ENCODE measurements around the gene SV2B.

Gene SV2B

DNA sequence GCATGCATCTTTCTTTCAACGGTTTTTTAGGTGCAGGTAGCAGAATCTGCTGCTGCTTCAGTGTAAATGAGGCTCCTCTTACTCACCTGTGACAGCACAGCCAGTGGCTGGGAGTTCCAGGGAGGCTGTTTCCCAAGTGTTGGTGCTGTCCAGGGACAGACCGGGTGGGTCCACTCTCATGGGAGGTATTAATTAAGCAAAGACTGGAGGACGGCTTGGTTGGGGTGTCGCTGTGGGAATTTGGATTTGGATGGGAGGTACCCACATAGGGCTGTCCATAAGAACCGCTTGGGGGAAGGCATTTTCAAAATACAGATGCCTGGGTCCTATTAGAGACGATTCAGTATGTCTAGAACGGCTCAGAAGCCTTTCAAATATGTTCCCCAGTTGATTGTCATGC is 42.9 kb downstream of the SV2B start:
- no peak for DNase-seq

DNA sequence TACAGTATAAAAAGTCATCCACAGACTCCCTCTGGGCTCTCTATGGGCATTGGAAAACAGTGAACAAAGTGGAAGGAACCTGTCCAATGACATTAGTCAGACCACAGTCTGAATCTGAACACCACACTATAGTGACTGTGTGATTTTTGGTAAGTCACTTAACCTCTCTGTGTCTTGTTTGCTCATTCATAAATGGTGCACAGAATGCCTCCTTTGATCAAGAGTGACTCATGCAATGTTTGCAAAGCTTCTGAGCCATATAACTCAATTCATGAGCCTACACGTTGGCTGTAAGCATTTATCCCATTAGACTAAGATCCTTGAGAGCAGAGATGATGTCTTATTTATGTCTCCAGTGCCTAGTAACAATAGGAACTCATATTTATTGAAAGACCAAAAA is 46.7 kb downstream of the SV2B start:
- DNase-seq: no peak

DNA sequence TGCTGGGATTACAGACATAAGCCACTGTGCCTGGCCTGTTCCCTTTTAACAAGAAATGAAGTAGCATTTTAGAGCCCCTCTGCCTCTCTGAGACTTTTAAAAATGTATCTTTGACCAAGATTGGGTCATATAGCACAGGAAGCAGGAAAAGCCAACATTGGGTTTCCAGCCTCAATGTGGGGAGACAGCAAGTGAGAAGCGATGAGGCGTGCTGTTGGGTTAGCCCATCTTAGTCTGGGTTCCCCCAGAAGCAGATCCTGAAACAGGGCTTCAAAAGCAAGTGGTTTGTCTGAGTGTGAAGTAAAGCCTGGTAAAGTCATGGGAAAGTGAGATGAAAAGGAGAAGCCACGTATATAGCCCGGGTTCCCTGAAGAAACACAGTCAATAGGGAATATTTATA is 48.2 kb downstream of the SV2B start:
- DNase-seq: no peak

DNA sequence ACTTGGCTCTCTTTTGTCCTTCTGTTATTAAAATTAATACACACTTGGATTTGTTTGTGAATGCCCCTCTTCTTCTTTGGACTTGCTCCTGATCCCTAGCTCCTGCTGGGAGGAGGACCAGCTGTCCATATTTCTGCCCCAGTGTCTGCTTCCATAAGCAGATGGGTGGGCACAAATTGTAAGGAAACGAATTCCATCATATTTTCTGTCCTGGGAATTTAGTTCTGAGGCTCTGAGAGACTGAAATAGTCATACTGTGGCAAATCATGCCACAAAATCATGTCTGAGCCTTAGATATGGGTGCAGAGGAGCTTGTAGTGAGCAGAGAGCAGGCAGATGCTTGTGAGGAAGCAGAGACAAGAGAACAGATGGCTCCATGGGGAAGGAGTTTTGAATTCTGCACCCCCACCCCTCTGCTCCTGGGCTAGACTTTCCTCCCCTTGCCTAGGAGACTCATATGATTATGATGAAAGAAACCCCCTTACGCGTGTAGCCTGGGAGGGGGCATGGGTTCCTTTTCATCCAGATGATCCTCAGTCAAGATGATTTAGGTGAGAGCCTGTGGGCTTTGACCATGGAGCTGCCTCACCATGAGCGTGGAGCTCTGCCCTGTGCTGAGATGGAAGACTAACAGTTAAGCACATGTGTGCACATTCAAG is 50.6 kb downstream of the SV2B start:
- no peak for DNase-seq

DNA sequence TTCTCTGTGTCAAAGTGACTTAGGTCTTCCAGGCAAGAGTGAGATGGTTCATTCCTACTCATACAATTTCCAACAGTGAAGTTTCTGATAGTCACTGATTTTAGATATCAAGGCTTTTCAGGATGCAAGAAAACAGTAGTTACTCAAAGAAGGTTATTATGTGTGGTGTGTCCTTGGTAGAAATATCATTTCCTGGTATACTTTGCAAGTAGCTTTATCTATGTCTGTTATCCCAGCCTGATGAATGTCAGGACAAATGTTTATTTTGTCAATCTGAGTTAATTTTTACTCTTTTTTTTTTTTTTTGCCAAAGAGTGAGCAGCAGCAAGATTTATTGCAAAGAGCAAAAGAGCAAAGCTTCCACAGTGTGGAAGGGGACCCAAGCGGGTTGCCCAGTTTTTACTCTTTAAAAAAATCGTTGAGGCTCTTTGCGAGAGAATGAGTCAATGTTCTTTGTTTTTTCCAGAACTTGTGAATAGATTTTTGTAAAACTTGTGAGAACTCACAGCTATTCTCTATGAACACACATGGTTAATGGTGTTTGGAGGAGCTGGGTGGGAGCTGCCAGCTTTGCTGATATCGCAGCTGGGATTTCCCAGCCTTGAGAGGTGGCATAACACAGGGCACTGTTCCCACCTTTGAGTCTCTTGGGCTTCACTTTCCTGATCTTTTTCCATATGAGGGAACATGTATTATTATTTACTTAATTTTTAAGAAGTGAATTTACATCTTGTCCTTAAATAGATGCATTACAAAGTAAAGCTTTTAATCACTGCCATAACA is 51.9 kb downstream of the SV2B start:
- DNase-seq: no peak

DNA sequence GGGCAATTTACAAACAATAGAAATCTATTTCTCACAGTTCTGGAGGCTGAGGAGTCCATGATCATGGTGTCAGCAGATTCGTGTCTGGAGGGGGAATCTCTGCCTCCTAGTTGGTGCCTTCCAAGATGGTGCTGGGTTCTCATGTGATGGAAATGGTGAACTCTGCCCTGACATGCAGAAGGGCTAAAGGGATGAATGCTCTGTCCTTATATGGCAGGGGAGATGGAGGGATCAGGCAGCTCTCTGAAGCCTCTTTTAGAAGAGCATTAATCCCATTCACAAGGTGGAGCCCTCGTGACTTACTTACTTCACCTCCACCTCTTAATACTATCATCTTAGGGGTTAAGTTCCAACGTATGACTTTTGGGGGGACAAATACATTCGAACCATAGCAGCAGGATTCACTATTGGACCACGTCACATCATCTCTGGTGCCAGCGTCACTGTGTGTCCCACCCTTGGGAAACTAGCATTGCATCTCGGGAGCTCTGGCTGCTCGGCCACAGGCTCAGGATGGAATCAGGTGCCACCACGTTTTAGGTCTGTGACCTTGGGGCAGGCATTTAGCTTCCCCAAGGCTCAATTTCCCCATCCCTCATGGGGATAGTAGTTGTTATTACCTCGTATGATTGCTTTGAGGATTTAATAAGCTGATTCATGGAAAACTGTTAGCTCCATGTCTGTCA is 53.0 kb downstream of the SV2B start:
- DNase-seq: no peak

DNA sequence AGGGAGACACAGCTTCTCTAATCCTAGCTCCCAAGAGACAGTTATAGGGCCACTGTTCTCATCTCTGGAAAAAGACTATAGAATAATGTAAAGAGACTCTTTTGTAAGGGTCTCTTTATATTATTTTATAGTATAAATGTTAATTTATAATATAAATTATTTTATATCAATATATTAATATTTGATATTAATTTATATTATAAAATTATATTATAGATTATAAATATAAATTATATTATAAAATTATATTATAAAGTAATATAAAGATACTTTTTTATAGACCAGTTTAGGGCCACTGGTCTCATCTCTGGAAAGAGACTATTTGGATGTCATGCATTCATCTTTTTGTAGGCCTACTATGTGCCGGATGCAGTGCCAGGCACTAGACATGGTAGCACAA is 53.9 kb downstream of the SV2B start:
- no peak for DNase-seq

DNA sequence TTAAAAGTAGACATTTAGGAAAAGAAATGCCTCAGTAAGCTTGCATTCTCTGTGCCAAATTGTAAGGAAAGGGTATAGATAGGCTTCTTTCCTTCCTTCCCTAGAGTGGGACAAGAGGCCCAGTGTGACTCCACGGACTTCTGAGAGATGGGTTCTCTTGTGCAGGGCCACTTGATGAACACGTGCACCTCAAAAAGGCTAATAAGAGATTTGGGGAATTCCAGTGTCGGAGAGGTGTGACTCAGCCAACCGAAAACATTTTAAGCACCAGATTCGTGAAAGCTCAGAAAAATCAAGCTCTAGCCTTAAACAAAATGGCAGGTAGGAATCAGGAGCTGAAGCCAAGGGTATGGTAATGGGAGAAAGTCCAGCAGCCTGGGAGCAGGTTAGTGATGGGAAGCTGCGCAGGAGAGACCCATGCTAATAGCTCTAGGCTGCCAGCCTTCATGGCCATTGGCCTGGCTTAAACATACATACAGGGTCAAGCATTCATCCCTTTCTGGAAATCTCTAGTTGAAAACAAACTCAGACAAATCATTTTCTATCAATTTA is 56.2 kb downstream of the SV2B start:
- no peak for DNase-seq

DNA sequence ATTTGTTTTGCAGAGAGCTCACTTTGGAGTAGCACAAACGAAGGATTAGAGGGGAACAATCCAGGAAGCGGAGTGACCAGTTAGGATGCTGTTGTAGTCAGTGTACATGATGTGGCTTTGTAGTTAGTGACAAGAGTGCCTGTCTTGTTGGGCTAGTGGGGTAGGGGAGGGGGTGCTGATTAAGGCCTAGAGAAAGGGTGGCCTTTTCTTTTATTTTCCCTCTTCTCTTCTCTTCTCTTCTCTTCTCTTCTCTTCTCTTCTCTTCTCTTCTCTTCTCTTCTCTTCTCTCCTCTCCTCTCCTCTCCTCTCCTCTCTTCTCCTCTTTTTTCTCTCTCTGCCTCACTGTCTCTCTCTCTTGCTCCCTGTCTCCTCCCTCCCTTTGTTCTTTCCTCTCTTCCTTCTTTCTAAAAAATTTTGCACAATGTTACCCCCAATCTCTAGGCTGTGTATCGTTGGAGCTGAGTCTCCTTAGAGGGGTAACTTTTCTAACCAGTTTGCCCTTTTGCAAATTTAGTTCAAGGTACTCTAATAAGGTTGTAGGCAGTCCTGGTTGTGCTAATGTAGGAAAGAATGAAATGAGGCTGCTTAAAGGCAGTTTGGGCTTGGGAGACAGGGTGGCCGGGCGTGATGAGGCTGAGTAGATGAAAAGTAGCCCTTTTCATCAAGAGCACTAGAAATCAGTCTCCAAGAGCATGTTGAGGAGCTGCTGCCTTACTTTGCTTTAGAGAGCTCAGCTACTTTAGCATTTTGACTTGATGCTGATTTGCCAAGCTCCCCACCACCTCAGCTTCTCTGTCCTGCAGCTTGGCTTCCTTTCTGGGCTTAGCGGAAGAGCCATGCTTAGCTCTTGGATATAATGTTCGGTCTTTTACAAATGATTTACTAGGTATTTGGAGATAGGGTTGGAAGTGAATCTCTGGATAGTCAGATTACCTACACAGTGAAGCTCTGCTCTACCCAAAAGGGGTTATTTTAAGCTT is 58.6 kb downstream of the SV2B start:
- no peak for DNase-seq

DNA sequence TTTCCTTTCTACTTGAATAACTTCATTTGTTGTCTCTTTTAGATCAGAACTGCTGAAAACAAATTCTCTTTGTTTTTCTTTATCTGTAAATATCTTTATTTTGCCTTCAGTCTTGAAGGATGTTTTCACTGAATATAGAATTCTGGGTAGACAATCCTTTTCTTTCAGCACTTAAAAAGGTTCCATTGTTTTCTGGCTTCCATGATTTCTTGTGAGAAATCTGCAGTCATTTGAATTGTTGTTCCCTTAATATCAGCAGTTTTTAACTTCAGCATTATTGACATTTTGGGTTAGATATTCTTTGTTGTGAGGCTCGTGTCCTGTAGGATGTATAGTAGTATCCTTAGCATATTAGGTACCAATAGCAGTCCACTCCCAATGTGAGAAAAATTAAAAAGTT is 65.8 kb downstream of the SV2B start:
- no peak for DNase-seq

DNA sequence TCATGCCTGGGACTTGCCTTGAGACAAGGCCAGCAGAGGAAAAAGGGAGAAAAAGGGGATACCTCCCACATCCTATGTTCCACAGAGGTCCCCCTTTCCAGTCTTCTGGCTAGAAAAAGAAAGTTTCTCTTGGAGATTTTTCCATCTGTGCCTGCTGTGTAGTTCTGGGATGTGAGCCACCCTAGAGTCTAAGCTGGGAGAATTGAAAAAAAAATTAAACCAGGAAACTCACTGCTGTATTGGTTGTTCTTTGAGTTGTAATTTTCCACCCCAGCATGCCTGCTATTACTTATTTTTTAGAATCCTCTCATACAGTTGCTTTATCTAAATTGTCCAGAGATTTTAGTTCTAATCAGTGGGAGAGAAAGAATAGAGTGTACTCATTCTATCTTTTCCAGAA is 68.4 kb downstream of the SV2B start:
- no peak for DNase-seq

DNA sequence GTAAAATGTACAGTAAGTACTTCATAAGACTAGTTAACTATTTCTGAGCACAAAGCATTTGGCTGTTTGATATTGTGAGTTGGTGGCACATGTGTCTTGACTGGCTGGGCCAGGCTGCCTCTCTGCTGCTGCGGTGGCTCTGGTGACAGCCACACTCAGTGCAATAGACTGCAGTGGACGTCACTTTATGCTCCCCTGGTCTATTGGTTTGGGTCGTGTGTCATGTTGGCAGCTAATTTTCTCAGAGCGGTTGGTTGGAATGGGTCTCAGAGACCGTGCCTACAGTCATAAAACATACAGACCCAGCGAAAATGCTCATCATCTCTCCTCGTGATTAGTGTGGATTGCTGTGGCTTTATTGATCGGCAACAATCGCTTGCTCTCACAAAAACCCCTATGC is 71.3 kb downstream of the SV2B start:
- no peak for DNase-seq

DNA sequence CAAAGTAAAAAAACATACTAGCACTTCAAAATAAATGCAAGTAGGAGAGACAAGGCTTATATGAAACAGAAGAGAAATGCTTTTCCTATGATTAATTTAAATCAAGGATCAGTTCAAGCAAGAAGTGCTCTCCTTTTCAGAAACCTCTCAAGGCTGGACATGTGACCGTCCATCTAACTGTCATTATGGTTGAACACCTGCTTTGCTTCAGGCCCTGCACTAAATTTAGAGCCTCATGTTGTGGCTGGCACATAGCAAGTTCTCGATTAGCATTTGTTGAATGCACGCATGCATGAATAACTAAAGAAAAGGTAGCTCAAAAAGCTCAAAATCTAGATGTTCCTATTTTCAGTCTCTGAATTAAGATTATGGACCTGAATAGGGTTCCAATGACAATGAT is 82.0 kb downstream of the SV2B start:
- no peak for DNase-seq

DNA sequence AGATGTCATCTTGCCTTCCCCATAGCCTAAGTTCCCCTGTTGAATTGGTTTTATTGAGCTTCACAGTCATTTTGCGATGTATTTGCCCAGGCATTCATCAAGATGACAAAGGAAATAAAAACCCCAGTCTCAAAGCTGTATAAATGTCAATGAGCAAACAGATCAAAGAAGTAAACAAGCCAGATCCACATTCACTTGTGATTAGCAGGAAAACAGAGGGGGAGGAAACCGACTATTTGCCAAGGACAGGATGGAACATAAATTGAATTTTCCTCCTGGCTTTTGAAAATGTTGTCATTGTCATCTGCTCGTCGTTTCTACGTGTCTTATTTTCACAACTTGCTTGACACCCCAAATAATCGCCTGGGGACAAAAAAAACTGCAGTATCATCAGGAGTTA is 83.5 kb downstream of the SV2B start:
- DNase-seq: no peak

DNA sequence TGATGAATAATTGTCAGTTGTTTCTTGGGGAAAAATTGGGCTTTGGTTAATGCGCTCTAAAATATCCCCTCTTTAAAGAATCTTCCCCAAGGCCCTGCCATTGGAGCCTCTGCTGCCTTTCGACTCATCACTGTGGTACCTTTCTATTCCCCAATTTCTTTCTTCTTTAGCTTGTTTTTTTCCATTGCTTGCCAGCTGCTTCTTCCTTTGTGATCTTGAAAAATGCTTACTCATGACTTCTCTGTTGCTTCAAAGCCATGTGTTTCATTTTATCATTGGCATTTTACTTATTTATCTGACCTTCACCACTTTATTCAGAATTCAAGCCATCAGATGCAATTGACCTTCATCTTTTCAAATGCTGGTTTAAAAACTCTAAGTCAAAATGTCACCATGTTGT is 84.4 kb downstream of the SV2B start:
- no peak for DNase-seq

DNA sequence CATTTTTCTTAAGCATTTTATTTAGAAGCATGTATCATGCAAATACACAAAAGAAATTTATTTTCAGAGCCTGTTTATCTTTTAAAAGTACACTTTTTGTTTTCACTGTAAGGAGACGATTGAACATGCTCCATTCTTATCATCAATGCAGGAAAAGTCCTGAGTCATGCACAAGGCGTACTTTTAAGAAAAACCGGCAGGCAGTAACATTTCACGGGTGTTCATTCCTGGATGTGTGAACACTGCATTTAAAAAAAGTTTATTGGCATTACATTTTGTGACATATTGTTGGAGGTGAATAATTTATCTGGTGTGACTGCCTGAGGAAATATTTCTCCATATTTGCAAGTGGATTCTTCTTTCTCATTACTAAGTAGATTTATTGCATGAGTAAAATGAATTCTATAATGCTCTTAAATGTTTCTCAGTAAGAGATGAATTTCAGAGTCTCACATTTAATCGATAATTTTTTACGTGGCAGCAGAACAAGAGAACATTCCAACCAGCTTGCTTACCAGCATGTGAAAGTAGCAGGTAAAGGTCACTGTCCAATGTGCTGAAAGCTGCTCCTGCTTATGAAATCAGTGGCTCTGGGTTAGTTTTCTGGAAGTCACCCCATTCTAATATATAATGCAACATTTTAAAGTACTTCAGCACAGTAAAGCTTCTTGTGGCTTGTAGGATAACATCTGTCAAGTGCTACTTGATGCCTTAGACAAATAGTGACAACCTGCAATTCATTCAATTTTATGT is 87.0 kb downstream of the SV2B start:
- DNase-seq: no peak

DNA sequence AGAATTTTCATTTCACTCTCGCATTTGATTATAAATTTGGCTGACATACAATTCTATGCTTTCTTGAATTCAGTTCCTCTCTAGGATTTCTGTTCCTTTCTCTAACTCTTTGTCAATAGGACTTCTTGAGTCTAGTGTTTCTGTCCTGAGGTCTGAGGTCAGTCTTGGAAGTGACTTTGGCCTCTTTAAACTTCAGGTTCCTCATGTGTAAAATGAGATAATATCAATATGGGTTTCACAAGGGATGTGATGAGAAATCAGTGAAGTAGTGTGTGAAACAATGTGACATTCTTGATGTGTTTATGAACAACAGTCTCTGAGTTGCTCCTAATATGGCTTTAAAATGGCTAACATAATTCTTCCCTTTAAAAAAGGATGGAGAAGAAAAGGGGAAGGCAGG is 92.2 kb downstream of the SV2B start:
- DNase-seq: no peak

DNA sequence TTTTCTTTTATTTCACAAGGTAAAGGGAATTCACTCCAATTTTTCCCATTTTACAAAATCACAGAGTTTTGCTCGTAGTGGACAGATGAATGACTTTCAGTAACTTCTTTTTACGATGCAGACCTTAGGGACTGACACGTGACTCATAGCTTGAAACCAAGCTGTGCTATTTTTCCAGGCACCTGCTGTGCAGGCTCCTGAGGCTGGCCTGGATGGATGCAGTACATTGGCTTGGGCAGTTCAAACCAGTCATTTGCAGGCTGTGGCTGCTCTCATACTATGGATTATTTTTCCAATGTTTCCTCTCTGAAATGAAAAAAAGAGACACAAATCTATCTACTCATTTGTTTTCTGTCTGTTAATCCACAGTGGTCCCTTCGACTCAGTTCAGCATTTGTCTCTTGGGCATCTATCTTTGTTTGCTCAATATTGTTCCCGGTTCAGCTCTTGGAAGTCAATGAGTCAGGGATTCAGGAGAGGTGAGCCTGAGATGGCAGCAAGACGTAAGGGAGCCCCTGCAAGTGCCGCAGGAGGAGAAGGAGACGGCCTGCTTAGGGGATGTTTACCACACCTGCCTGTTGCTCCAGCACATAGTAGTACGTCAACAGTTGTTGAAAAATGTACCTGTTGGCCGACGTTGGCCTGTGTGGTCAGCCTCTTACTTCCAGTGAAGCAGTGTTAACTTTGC is 92.8 kb downstream of the SV2B start:
- DNase-seq: no peak

DNA sequence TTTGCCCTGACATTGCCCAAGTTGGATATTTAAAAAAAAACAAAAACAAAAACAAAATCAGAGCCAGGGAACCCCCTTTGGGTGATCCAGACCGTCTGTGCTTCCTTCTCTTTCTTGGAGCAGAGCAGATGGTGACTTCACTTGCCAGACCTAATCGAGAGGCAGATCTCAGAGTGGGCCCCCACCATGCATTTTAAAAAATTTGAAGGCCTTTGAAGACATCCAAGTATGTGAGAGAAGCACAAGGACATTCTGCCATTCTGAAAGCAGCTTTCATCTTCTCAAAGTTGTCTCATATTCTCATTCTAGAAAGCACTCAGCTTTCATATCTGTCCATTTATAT is 93.3 kb downstream of the SV2B start:
- DNase-seq: no peak

DNA sequence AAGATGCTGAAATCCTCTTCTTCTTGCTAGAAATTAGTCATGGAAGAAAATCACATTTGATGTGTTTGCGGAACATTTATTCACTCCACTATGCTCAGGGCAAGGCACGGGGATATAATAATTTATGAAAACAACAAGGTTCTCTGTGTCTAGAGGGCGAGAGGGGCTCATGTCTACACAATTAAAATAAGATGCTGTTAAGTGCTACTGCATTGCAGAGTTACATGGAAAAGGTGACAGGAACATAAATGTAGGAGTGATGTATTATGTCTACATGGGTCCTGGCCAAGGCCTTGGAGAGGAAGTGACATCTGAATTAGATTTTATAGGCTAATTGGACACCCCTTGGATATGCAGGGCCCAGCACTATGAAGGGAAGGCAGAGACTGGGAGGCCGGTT is 96.1 kb downstream of the SV2B start:
- DNase-seq: no peak

DNA sequence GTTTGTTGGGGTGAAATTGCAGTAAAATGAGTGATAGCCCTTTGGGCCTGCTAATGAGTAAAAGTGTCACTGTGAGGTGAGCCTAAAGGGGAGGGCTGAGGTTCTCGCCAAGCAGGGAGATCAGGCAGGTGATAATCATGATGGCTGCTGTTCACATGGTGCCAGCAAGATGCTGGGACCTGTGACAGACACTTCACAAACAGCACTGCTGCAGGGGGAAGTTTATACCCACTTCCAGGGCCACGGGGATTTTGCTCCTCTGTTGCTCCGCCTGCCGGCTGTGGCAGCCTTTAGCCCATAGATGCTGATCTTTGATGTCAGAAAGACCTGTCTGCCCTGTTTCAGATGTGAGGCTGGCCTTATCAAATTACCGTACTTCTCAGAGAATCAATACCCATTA is 96.7 kb downstream of the SV2B start:
- DNase-seq: no peak

DNA sequence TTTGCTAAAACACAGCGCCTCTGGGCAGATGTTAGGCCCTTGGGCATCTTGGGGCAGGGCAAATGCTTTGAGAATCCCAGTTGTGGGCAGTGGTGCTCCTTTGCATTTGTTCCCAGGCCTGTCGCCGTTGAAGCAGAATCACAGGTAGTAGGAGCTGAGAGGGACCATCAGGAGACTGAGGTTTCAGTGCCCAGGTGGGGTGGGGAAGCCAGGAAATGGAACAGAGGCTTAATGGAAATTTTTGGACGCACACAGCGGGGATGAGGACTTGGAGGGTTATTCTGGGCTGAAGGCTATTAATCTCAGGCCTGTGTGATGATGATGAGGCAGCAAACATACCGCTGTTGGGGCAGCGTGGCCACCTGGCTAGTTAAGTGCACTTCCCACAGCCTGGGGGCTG is 99.5 kb downstream of the SV2B start:
- no peak for DNase-seq

Measured in stimulated activated CD4-positive, alpha-beta T cell treated with anti-CD3 and anti-CD28 coated beads, Interleukin-2, amount 100 ng/mL, for 48 hours (primary cell).